Endothelial cell of umbilical vein (primary cell): ENCODE measurements around the gene MT3.

Experiments
- CTCF ChIP-seq, 2 donors: IDR thresholded peaks; 1 replicate in 1 of 2; 2 replicates in 1 of 2; pipeline ENCODE4 v1.5.1; 2011; ENCODE audit warnings: low read length in 2 of 2, mild to moderate bottlenecking in 2 of 2, moderate library complexity in 2 of 2, control low read depth in 1 of 2, inconsistent platforms in 1 of 2, low read depth in 1 of 2; ENCODE audit not compliant: insufficient read depth in 1 of 2; ENCODE audit errors: extremely low read depth in 1 of 2
- EZH2 ChIP-seq: IDR thresholded peaks from 2 replicates; pipeline ENCODE4 v1.6.1; 2012; ENCODE audit warnings: borderline replicate concordance, low read depth, mild to moderate bottlenecking, moderate library complexity, low read length, inconsistent platforms; ENCODE audit not compliant: severe bottlenecking
- FOS ChIP-seq: IDR thresholded peaks from 2 replicates; pipeline ENCODE4 v1.6.1; 2011; ENCODE audit warnings: mild to moderate bottlenecking, low read length, moderate library complexity, borderline replicate concordance; ENCODE audit not compliant: insufficient read depth
- GATA2 ChIP-seq: IDR thresholded peaks from 2 replicates; pipeline ENCODE4 v1.7.0; 2011; ENCODE audit warnings: low read depth, mild to moderate bottlenecking, moderate library complexity, mixed read lengths, low read length; ENCODE audit not compliant: insufficient read length, insufficient read depth
- JUN ChIP-seq: IDR thresholded peaks from 2 replicates; pipeline ENCODE4 v1.6.1; 2011; ENCODE audit warnings: borderline replicate concordance, low read depth; ENCODE audit not compliant: insufficient read length, insufficient read depth
- MAX ChIP-seq: IDR thresholded peaks from 2 replicates; pipeline ENCODE4 v1.6.1; 2011; ENCODE audit not compliant: insufficient read depth, insufficient read length
- MYC ChIP-seq: IDR thresholded peaks from one replicate; pipeline ENCODE4 v1.6.1; 2011; ENCODE audit warnings: mild to moderate bottlenecking, low read depth, low read length
- POLR2A ChIP-seq: IDR thresholded peaks from 2 replicates; pipeline ENCODE4 v1.6.1; 2012; ENCODE audit warnings: low read depth, mild to moderate bottlenecking, control low read depth, low read length
- POLR2AphosphoS5 ChIP-seq: IDR thresholded peaks from 2 replicates; pipeline ENCODE4 v1.6.1; 2012; ENCODE audit warnings: low read depth, mild to moderate bottlenecking, control low read depth, low read length, moderate library complexity; ENCODE audit not compliant: insufficient read depth

DNA sequence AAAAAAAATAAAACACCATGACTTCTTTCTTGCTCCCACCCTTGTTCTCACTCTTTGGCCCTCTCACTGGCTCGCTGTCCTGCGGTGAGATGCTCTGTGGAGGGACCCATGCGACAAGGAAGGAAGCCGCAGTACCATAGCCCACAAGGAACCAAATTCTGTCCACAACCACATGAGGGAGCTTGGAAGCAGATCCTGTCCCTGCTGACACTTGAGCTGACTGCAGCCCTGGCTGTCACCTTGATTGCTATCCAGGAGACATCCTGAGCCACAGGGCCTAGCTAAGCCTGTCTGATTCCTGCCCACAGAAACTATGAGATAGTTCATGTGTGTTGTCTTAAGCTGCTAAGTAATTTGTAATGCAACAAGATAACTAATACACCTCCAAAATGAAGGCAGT lies 14.3 kb downstream of the MT3 start:
- TF ChIP-seq CTCF (IDR thresholded peaks at IDR 0.05; ENCODE audit: extremely low read depth in 1 of 2, insufficient read depth in 1 of 2, low read depth in 1 of 2, low read length in 2 of 2) (peak; percentile 31 to 53), EZH2 (no peak), MYC (no peak), POLR2A (no peak), MAX (no peak), JUN (no peak), POLR2AphosphoS5 (no peak), FOS (no peak), GATA2 (no peak)
